HEK293 (cell line): ENCODE measurements around the gene NFIX.
A peak's percentile ranks its signal among the peaks of the same experiment; 100 is the strongest.

Source experiments
- CTCF ChIA-PET: fragments of 350-600 bp; formaldehyde crosslinking; extraction: SDS; loops from one replicate; lab custom pipeline; 2021; ENCODE audit warnings: antibody characterized with exemption; lab: Yijun Ruan, JAX
- POLR2A ChIA-PET: fragments of 300-600 bp; formaldehyde crosslinking; extraction: SDS; loops from one replicate; lab custom pipeline; 2020; ENCODE audit warnings: antibody characterized with exemption, inconsistent platforms; lab: Yijun Ruan, JAX
- H3K27ac ChIP-seq: fragments of 200-500 bp; sonication (Bioruptor generic); 2 replicates; pipeline ENCODE4 v1.5.1; 2014; ENCODE audit warnings: low read depth, low read length, control low read depth, inconsistent platforms; ENCODE audit errors: extremely low read depth
- H3K36me3 ChIP-seq, 2 experiments: fragments of 200-500 bp in 1 of 2; sonication (Bioruptor generic) in 1 of 2; 1 replicate in 1 of 2; 2 replicates in 1 of 2; pipeline ENCODE4 v1.5.1; 2014 to 2017; ENCODE audit warnings: inconsistent platforms in 2 of 2, low read length in 2 of 2; ENCODE audit not compliant: control insufficient read depth in 2 of 2, insufficient read depth in 1 of 2
- H3K4me1 ChIP-seq: fragments of 200-500 bp; sonication (Bioruptor generic); 2 replicates; pipeline ENCODE4 v1.5.1; 2014; ENCODE audit warnings: mild to moderate bottlenecking, low read length, inconsistent platforms; ENCODE audit not compliant: control insufficient read depth, insufficient read depth
- H3K4me3 ChIP-seq: 2 replicates; pipeline ENCODE4 v1.5.1; 2011; ENCODE audit warnings: low read depth, mild to moderate bottlenecking, control low read depth, low read length, moderate library complexity
- H3K9me3 ChIP-seq: fragments of 200-500 bp; sonication (Bioruptor generic); 2 replicates; pipeline ENCODE4 v1.5.1; 2014; ENCODE audit warnings: low read depth, low read length, inconsistent platforms; ENCODE audit not compliant: control insufficient read depth, insufficient read depth
- BCL6B ChIP-seq: fragments of 450-650 bp; formaldehyde crosslinking; IDR thresholded peaks from 2 replicates; pipeline ENCODE4 v1.5.1; 2017; ENCODE audit warnings: missing biosample characterization, missing genetic modification characterization
- FEZF1 ChIP-seq: fragments of 450-650 bp; formaldehyde crosslinking; IDR thresholded peaks from 2 replicates; pipeline ENCODE4 v1.5.1; 2016; ENCODE audit warnings: missing biosample characterization, missing genetic modification characterization
- MEIS1 ChIP-seq: sonication (generic); formaldehyde crosslinking; IDR thresholded peaks from 2 replicates; pipeline ENCODE4 v1.8.1; 2022; ENCODE audit warnings: missing genetic modification reagents, mild to moderate bottlenecking, borderline replicate concordance
- SP3 ChIP-seq: fragments of 450-650 bp; formaldehyde crosslinking; IDR thresholded peaks from 2 replicates; pipeline ENCODE4 v1.5.1; 2016; ENCODE audit warnings: missing biosample characterization, missing genetic modification characterization
- ZBTB1 ChIP-seq: fragments of 450-650 bp; formaldehyde crosslinking; IDR thresholded peaks from 2 replicates; pipeline ENCODE4 v1.5.1; 2016; ENCODE audit warnings: missing biosample characterization, missing genetic modification characterization
- ZBTB21 ChIP-seq: fragments of 450-650 bp; formaldehyde crosslinking; IDR thresholded peaks from 2 replicates; pipeline ENCODE4 v1.5.1; 2017; ENCODE audit warnings: missing biosample characterization, missing genetic modification characterization
- ZBTB48 ChIP-seq: fragments of 450-650 bp; formaldehyde crosslinking; IDR thresholded peaks from 2 replicates; pipeline ENCODE4 v1.5.1; 2016; ENCODE audit warnings: missing biosample characterization, missing genetic modification characterization
- ZNF174 ChIP-seq: fragments of 450-650 bp; formaldehyde crosslinking; IDR thresholded peaks from 2 replicates; pipeline ENCODE4 v1.5.0; 2017; ENCODE audit warnings: missing biosample characterization, mild to moderate bottlenecking, missing genetic modification characterization
- ZNF18 ChIP-seq: fragments of 450-650 bp; formaldehyde crosslinking; IDR thresholded peaks from 2 replicates; pipeline ENCODE4 v1.5.1; 2016; ENCODE audit warnings: missing biosample characterization, missing genetic modification characterization
- ZNF211 ChIP-seq: fragments of 450-650 bp; formaldehyde crosslinking; IDR thresholded peaks from 2 replicates; pipeline ENCODE4 v1.5.1; 2016; ENCODE audit warnings: low read depth, missing biosample characterization, missing genetic modification characterization
- ZNF404 ChIP-seq: fragments of 450-650 bp; formaldehyde crosslinking; IDR thresholded peaks from 2 replicates; pipeline ENCODE4 v1.5.1; 2017; ENCODE audit warnings: missing biosample characterization, missing genetic modification characterization
- ZNF488 ChIP-seq: fragments of 450-650 bp; formaldehyde crosslinking; IDR thresholded peaks from 2 replicates; pipeline ENCODE4 v1.5.1; 2016; ENCODE audit warnings: missing biosample characterization, missing genetic modification characterization
- ZNF555 ChIP-seq: fragments of 450-650 bp; formaldehyde crosslinking; conservative IDR thresholded peaks from 2 replicates; pipeline ENCODE4 v1.5.1; 2017; ENCODE audit warnings: missing biosample characterization, mild to moderate bottlenecking, missing genetic modification characterization, inconsistent platforms
- ZNF560 ChIP-seq: fragments of 450-650 bp; formaldehyde crosslinking; IDR thresholded peaks from 2 replicates; pipeline ENCODE4 v1.5.1; 2017; ENCODE audit warnings: missing biosample characterization, missing genetic modification characterization, borderline replicate concordance
- ZNF561 ChIP-seq: fragments of 450-650 bp; IDR thresholded peaks from 2 replicates; pipeline ENCODE4 v1.5.1; 2018; ENCODE audit warnings: missing biosample characterization, missing genetic modification characterization, borderline replicate concordance
- ZNF610 ChIP-seq: fragments of 450-650 bp; formaldehyde crosslinking; IDR thresholded peaks from 2 replicates; pipeline ENCODE4 v1.5.1; 2016; ENCODE audit warnings: missing biosample characterization, missing genetic modification characterization, borderline replicate concordance
- ZNF624 ChIP-seq: fragments of 450-650 bp; formaldehyde crosslinking; IDR thresholded peaks from 2 replicates; pipeline ENCODE4 v1.5.1; 2017; ENCODE audit warnings: missing biosample characterization, missing genetic modification characterization
- ZNF677 ChIP-seq: fragments of 450-650 bp; IDR thresholded peaks from 2 replicates; pipeline ENCODE4 v1.5.0; 2018; ENCODE audit warnings: missing biosample characterization, mild to moderate bottlenecking, missing genetic modification characterization, moderate library complexity
- ZNF785 ChIP-seq: fragments of 450-650 bp; formaldehyde crosslinking; IDR thresholded peaks from 2 replicates; pipeline ENCODE4 v1.5.1; 2016; ENCODE audit warnings: missing biosample characterization, missing genetic modification characterization
- ZNF843 ChIP-seq: fragments of 450-650 bp; formaldehyde crosslinking; IDR thresholded peaks from 2 replicates; pipeline ENCODE4 v1.5.1; 2016; ENCODE audit warnings: missing biosample characterization, missing genetic modification characterization
- ZSCAN23 ChIP-seq: fragments of 450-650 bp; formaldehyde crosslinking; IDR thresholded peaks from 2 replicates; pipeline ENCODE4 v1.5.1; 2016; ENCODE audit warnings: missing biosample characterization, missing genetic modification characterization

Gene NFIX

GRCh38 chr19:13121551-13122274 lies 126.4 kb downstream of the NFIX start:
- Histone ChIP-seq H3K4me3 (no peak overlapping the region), H3K36me3 (peaks cover 1 to 56% of the 10 kb centered on the region in 2 experiments; a peak in 2 of 3 replicates), H3K27ac (0 out of 2 replicates have a peak overlapping the region, but pooled peaks have one; percentile 11), H3K4me1 (peaks cover 7% of the 10 kb centered on the region), H3K9me3 (no peaks in the 10 kb centered on the region)
- POLR2A ChIA-PET, result interaction anchor here (0.6 to 4.2 kb wide), 3 partner anchors 28 to 145 kb away, joined by 3 to 27 read pairs (median 5); partner anchors contain the start of genes IER2 and STX10
- CTCF ChIA-PET, result interaction anchor here (0.6 to 0.9 kb wide), 2 partner anchors 144 to 275 kb away, joined by 3 read pairs; no protein-coding TSS in a partner anchor
- TF ChIP-seq ZNF488 (tag by site-specific recombination), result no peak
- TF ChIP-seq ZNF843, result no peak
- TF ChIP-seq MEIS1, result no peak
- no peak for TF ChIP-seq ZNF677 (tag by site-specific recombination)

GRCh38 chr19:13122275-13122878 lies 127.1 kb downstream of the NFIX start:
- H3K36me3 ChIP-seq, result peaks cover 4 to 57% of the 10 kb centered on the region in 2 experiments; a peak in 2 of 3 replicates
- H3K4me3 ChIP-seq, result no peak overlapping the region
- H3K4me1 ChIP-seq, result peaks cover 7% of the 10 kb centered on the region
- H3K27ac ChIP-seq, result no peak overlapping the region
- ChIA-PET CTCF (no interaction called here), POLR2A (interaction anchor here (1.1 to 1.5 kb wide), 2 partner anchors 9 to 45 kb away, joined by 3 to 4 read pairs; no protein-coding TSS in a partner anchor)
- TF ChIP-seq ZNF18 (tag by site-specific recombination) (no peak), ZNF174 (tag by site-specific recombination) (no peak), ZNF404 (tag by site-specific recombination) (no peak), ZSCAN23 (tag by site-specific recombination) (no peak), ZNF560 (tag by site-specific recombination) (no peak), ZNF610 (tag by site-specific recombination) (no peak), ZNF555 (tag by site-specific recombination) (no peak), BCL6B (no peak), FEZF1 (tag by site-specific recombination) (no peak), ZNF561 (tag by site-specific recombination) (no peak), ZBTB21 (tag by site-specific recombination) (no peak), SP3 (tag by site-specific recombination) (no peak), ZNF785 (no peak), ZBTB1 (no peak), ZNF624 (tag by site-specific recombination) (no peak), ZNF211 (tag by site-specific recombination) (no peak), ZBTB48 (tag by site-specific recombination) (no peak)
- no peaks in the 10 kb centered on the region for H3K9me3 ChIP-seq
